NCI-H2171 (cell line): ENCODE data around the gene TCERG1L.

Source experiments
- DNase-seq: peaks from one replicate; lab custom pipeline; 2025; lab: John Stamatoyannopoulos, UW

TCERG1L gene

GRCh38 chr10:131314799-131315198 lies 3.3 kb upstream of the TCERG1L start:
- DNase-seq, result no peak

- no peak for DNase-seq
These were observed 2.6 kb upstream of the TCERG1L start for GRCh38 chr10:131314148-131314547.

- no peak for DNase-seq
These were observed 1.9 kb upstream of the TCERG1L start for GRCh38 chr10:131313377-131313776.

- DNase-seq, result peak; percentile 15
These were observed 936 bp upstream of the TCERG1L start for GRCh38 chr10:131312478-131312836.

- DNase-seq, result no peak
These were observed 190 bp downstream of the TCERG1L start for GRCh38 chr10:131311402-131311660.

GRCh38 chr10:131310551-131311401 lies 745 bp downstream of the TCERG1L start:
- DNase-seq, result no peak

- no peak for DNase-seq
These were observed 1.4 kb downstream of the TCERG1L start for GRCh38 chr10:131310142-131310541.

GRCh38 chr10:131300508-131300907 lies 11.0 kb downstream of the TCERG1L start:
- DNase-seq, result no peak

- no peak for DNase-seq
These were observed 20.7 kb downstream of the TCERG1L start for GRCh38 chr10:131290781-131291180.

GRCh38 chr10:131288648-131289047 lies 22.9 kb downstream of the TCERG1L start:
- no peak for DNase-seq

- no peak for DNase-seq
These were observed 28.6 kb downstream of the TCERG1L start for GRCh38 chr10:131282961-131283360.

- DNase-seq, result no peak
These were observed 31.4 kb downstream of the TCERG1L start for GRCh38 chr10:131280101-131280500.

GRCh38 chr10:131279516-131279915 lies 32.0 kb downstream of the TCERG1L start:
- DNase-seq, result no peak

- no peak for DNase-seq
These were observed 33.6 kb downstream of the TCERG1L start for GRCh38 chr10:131277969-131278368.

GRCh38 chr10:131277278-131277677 lies 34.2 kb downstream of the TCERG1L start:
- no peak for DNase-seq

- DNase-seq, result no peak
These were observed 35.8 kb downstream of the TCERG1L start for GRCh38 chr10:131275691-131276090.

GRCh38 chr10:131274883-131275282 lies 36.6 kb downstream of the TCERG1L start:
- DNase-seq, result no peak

GRCh38 chr10:131274133-131274880 lies 37.2 kb downstream of the TCERG1L start:
- no peak for DNase-seq

- no peak for DNase-seq
These were observed 38.0 kb downstream of the TCERG1L start for GRCh38 chr10:131273476-131273875.

GRCh38 chr10:131272897-131273451 lies 38.5 kb downstream of the TCERG1L start:
- DNase-seq, result no peak

GRCh38 chr10:131271966-131272365 lies 39.6 kb downstream of the TCERG1L start:
- DNase-seq, result no peak

- peak; percentile 1 for DNase-seq
These were observed 40.2 kb downstream of the TCERG1L start for GRCh38 chr10:131271195-131271880.
